Inferior parietal cortex (tissue), 1 donor: ENCODE measurements around the gene PRSS1.
"Not testable (repeated sequence)": the region's sequence is repeated elsewhere in the genome, so short reads cannot be mapped to it uniquely, and the experiment has no call there.

Experiments
- DNase-seq: peaks from one replicate; pipeline ENCODE4 v3.0.0-alpha.2; 2016; ENCODE audit errors: extremely low spot score

Gene PRSS1

DNA sequence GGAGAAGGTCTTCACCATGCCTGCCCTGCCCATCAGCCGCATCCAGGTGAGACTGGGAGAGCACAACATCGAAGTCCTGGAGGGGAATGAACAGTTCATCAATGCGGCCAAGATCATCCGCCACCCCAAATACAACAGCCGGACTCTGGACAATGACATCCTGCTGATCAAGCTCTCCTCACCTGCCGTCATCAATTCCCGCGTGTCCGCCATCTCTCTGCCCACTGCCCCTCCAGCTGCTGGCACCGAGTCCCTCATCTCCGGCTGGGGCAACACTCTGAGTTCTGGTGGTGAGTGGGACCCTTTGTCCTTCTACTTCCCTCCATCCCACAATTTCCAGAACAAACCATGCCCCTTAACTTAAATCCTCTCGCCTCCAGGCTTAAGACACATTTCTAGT, 24.0 kb downstream of the PRSS1 start:
- no peak for DNase-seq

DNA sequence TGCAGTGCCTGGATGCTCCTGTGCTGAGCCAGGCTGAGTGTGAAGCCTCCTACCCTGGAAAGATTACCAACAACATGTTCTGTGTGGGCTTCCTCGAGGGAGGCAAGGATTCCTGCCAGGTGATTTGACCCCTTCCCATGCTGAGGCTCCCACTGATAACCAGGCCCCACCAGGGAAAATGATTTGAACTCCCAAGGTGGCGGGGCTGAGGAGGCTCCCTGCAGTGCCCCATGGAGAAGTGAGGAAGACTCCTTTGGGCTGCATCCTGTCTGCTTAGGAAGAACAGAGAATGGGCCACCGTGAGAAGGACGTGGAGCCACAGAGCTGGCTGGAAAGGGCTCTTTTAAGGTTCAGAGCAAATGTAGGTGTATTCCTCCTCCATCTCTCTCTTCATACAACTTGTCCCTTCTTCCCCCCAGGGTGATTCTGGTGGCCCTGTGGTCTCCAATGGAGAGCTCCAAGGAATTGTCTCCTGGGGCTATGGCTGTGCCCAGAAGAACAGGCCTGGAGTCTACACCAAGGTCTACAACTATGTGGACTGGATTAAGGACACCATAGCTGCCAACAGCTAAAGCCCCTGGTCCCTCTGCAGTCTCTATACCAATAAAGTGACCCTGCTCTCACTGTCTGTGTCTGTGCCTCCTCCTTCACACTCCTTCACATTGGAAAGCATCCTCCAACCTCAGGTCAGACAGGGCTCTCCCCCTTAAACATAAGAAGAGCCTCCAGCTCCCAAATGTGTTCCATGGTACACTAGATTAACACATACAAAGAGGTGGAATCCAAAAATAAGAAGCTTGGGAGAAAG, 24.9 kb downstream of the PRSS1 start:
- DNase-seq: no peak

DNA sequence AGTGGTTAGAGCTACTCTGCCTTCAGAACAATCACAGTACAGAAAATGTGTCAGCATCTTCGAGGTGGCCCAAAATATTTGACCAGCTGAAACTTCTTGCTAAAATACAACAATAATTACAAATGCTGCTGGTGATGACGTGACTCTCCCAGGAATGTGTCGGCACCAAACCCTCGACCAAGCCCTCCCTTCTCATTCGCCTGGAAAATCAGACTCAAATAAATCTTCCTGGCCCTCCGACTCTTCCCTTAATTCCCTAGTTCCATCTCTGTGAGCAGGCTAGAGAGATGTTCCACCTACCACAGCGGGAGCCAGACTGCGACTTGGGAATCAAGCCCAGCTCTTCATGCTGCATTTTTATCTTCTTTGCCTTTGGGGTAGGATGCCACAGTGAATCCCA, 25.6 kb downstream of the PRSS1 start:
- no peak for DNase-seq

- DNase-seq: not testable (repeated sequence)
Observed at GRCh38 chr7:142775351-142776115, 26.3 kb downstream of the PRSS1 start.

DNA sequence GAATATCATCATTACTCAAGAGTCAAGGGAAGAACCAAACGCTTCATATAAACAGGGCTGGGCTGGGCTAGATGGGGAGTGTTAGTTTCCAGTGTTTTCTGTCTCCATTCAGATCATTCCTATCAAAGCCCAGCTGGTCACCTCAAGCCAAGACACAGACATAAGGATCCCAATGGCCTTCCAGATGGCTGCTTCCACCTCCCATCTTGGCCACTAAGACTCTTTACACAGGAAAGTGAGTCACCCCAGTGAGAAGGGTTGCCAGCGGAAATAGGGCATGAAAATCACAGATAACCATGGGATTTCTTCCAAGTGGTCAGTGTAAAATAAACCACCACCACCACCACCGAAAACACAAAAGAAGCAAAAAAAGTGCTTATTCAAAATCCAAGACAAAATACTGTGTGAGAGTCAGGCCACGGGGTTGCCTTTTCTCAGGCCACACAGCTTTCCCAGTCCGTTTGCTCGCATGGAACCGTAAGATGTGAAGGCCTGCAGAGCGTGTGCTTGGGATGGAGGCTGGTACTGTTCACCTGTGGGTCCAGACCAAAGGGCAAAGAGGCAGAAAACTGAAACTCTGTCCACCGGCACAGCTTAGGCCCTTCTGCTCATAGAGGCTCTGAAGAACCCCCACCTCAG, 27.1 kb downstream of the PRSS1 start:
- DNase-seq: no peak

DNA sequence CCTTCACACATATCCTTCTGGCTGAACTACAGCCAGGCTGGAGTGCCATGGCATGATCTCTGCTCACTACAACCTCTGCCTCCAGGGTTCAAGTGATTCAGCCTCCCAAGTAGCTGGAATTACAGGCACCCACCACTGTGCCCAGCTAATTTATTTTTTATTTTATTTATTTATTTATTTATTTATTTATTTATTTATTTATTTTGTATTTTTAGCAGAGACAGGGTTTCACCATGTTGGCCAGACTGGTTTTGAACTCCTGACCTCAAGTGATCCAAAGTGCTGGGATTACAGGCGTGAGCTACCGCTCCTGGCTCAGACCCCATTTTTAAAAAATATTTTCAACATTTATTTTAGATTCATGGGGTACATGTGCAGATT, 27.6 kb downstream of the PRSS1 start:
- not testable (repeated sequence) for DNase-seq

DNA sequence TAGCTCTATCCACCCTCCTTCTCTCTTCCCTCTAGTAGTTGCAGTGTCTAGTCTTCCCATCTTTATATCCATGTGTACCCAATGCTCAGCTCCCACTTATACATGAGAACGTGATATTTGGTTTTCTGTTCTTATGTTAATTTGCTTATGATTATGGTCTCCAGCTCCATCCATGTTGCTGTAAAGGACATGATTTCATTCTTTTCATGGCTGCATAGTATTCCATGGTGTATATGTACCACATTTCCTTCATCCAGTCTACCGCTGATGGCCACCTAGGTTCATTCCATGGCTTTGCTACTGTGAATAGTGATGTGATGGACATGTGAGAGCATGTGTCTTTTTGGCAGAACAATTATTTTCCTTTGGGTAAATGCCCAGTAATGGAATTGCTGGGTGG, 28.0 kb downstream of the PRSS1 start:
- DNase-seq: no peak

GRCh38 chr7:142782922-142783900, 33.9 kb downstream of the PRSS1 start:
- DNase-seq: peak; percentile 93

DNA sequence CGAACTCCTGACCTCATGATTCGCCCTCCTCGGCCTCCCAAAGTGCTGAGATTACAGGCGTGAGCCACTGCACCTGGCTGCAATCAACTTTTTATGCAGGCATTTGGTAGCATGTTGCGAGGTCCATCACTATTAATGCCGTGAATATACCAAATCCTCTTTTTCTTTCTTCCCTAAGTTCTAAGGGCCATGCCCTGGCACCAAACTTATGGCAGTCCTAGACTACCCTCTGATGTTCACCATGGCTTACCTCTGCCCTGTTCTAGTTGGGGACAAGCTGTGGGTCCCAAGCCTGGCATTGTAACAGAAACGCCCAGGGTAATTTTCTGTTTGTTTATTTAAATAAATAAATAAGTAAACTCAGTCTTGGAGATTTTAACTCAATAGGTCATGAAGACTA, 34.8 kb downstream of the PRSS1 start:
- DNase-seq: no peak

DNA sequence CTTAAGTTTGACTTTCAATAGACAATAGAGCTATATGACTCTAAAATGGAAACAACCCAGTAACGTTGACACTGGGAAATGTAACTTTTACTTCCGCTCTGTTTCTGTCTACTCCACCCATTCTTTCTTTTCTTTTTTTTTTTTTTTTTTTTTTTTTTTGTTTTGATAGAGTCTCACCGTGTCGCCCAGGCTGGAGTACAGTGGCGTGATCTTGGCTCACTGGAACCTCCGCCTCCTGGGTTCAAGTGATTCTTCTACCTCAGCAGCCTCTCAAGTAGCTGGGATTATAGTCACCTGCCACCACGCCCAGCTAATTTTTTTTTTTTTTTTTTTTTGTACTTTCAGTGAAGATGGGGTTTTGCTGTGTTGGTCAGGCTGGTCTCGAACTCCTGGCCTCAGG, 35.4 kb downstream of the PRSS1 start:
- DNase-seq: no peak

- no peak for DNase-seq
Observed at GRCh38 chr7:142785841-142786250, 36.6 kb downstream of the PRSS1 start.

DNA sequence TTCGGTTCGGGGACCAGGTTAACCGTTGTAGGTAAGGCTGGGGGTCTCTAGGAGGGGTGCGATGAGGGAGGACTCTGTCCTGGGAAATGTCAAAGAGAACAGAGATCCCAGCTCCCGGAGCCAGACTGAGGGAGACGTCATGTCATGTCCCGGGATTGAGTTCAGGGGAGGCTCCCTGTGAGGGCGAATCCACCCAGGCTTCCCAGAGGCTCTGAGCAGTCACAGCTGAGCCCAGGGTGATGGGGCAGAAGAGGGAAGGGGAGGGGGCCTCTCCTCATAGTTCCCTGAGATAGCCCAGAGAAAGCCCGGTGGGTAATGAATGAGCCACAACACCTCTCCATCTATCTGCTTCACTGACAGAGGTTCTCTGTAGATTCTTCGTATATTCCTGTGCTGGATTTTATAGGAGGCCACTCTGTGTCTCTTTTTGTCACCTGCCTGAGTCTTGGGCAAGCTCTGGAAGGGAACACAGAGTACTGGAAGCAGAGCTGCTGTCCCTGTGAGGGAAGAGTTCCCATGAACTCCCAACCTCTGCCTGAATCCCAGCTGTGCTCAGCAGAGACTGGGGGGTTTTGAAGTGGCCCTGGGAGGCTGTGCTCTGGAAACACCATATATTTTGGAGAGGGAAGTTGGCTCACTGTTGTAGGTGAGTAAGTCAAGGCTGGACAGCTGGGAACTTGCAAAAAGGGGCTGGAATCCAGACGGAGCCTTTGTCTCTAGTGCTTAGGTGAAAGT, 37.9 kb downstream of the PRSS1 start:
- no peak for DNase-seq

DNA sequence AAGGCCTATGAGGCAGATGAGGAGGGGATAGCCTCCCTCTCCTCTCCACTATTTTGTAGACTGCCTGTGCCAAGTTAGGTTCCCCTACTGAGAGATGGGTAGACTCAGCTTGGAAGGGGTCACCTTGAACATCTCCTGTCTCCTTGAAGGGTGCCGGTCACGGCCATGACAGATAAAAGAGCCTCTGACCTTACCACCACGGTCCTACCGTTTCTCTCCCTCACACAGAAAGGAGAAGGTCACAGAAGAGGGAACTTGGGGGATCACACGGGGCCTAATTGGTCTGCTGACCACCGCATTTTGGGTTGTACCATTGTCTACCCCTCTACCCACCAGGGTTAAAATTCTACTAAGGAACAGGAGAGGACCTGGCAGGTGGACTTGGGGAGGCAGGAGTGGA, 38.5 kb downstream of the PRSS1 start:
- DNase-seq: no peak

- no peak for DNase-seq
Observed at GRCh38 chr7:142788303-142789289, 39.3 kb downstream of the PRSS1 start.

GRCh38 chr7:142789441-142789840, 40.2 kb downstream of the PRSS1 start:
- no peak for DNase-seq

DNA sequence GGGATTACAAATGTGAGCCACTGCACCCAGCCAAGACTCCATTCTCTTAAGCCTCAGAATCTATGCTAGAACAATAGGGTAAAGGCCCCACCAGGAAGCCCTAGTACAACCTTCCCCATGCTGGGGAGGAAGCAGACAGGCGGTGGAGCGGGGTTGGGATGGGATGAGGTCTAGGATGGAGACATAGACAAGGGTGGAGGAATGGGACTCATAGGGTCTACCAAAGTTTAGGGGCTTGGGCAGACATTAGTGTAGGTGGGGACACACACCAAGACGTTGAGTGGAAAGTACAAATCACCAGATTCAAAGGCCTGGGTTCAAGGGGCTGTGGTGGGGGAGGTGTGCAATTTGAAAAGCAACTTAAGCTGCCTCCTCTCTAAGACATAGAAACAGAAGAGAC, 40.8 kb downstream of the PRSS1 start:
- no peak for DNase-seq

- no peak for DNase-seq
Observed at GRCh38 chr7:142790555-142790954, 41.3 kb downstream of the PRSS1 start.

GRCh38 chr7:142791502-142791901, 42.2 kb downstream of the PRSS1 start:
- DNase-seq: no peak

- DNase-seq: no peak
Observed at GRCh38 chr7:142792129-142792528, 42.9 kb downstream of the PRSS1 start.

DNA sequence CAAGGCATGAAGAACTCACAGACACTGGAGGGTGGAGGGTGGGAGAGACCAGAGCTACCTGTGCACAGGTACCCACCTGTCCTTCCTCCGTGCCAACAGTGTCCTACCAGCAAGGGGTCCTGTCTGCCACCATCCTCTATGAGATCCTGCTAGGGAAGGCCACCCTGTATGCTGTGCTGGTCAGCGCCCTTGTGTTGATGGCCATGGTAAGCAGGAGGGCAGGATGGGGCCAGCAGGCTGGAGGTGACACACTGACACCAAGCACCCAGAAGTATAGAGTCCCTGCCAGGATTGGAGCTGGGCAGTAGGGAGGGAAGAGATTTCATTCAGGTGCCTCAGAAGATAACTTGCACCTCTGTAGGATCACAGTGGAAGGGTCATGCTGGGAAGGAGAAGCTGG, 43.3 kb downstream of the PRSS1 start:
- no peak for DNase-seq
